NCI-H2081 treated with DMSO at 0.1 percent for 48 hours (cell line): Measurements from ENCODE around the gene PTPRE.

Experiments
- DNase-seq: peaks from one replicate; lab custom pipeline; 2025; lab: John Stamatoyannopoulos, UW

PTPRE gene

DNA sequence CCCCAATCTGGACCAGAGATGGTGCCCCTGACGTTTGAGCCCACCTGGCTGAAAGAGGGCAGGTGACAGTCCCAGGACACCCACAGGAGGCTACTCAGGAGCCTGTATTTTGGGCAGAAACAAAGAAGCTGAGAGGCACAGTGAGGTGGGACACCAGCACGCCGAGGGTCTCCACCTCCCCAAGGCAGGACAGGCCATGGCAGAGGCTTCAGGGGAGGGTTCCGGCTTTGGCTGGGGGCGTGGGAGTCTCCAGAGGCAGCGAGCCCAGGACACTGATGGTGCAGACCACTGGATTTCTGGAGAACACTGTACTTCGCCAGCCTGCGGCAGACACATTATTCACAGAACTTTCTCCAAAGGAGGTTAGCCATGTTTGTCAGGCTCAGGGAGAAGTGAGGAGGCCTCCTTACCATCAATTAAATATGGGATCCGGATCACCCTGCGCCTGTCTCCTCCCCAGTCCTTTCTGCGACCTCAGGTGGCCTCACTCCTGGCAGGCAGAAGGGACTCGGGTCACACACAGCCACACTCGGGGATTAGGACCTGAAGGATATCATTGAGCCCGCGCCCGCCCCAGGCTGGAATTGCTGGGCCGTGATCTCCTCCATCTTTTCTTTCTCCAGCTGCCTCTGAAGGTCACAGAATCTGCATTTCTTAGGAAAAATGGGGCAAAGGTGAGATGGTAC lies 121.1 kb downstream of the PTPRE start:
- DNase-seq, result no peak

GRCh38 chr10:128028508-128029289 lies 121.8 kb downstream of the PTPRE start:
- no peak for DNase-seq

GRCh38 chr10:128029290-128029651 lies 122.4 kb downstream of the PTPRE start:
- no peak for DNase-seq

DNA sequence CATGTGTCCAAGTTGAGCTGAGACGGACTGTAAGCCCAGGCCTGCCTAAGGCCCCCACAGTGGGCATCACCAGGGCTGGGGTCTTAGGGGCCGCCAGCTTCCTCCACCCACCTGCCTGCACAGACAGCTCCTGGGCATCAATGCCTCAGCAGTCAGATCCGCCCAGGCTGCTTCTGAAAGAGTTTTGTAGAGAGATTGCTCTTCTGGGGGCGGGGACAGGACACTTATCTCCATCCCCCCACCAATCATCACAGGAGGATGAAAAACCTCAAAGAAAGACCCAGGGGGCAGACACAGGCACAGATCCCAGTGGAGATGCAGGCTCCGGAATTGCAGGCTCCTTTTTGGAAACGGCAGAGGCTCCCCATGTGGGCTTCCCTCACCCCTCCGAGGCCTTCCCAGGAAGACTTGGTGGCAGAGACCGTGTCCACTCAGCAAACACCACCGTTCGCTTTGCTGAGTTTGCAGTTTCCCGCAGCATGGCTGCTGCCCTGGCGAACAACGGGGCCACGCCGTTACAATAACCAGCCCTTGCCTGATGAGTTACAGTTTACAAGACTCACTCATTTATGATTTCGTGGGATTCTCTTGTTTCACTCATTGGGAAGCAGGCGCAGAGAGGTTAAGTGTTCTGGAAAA lies 122.9 kb downstream of the PTPRE start:
- no peak for DNase-seq

DNA sequence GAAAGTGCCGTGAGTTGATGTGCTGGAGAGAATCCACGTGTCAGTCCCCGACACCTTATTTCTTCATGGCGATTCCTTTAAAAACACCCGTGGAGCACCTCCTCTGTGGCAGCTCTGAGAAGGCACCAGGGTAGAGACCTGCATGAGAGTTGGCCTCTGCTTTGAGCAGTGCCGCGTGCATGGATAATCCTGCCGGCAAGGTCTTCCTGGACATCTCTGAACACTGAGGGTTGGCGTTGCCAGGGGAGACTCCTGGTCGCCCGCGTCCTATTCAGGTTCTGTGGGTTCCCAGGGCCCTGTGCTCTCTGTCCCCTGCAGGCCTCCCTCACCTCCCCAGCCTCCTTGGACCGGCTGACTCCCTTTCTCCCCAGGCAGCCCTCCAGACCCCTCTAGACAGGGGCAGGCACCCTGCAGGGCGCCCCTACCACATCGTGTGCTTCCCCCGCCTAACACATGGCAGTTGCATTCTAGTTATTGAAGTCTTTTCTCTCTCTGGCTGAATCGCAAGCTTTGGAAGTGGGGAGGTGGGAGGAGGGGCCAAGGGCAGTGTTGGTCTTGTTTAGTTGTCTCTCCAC lies 123.7 kb downstream of the PTPRE start:
- DNase-seq, result no peak

GRCh38 chr10:128031216-128031615 lies 124.3 kb downstream of the PTPRE start:
- no peak for DNase-seq

GRCh38 chr10:128032466-128032865 lies 125.6 kb downstream of the PTPRE start:
- no peak for DNase-seq

- DNase-seq, result no peak
These were observed 128.7 kb downstream of the PTPRE start for GRCh38 chr10:128035557-128035973.

DNA sequence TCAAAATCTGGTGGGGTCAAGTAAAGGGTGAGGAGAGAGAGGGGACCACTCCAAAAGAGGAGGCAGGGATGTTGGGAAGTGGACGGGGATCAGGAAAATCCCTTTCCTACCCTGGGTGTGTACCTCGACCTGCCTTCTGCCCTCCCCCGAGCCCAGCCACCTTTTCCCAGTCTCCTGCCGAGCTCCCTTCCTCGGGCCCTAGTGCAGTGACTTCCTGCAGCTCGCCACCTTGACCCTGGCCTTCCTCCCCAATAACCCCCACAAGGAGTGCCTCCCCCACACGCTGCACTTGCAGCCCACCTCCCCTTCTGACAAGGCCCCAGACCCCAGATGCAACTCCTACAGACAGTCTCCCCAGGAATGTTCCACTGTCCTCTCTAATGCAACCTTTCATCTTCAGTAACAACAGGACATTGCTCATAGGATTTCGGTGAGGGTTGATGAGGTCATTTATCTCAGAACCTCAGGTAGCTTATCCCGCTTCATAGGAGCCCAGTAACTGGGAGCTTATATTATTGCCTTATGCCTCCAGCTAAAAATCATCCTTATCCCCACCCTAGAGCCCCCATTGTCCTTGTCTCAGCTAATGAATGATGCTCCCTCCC lies 129.2 kb downstream of the PTPRE start:
- no peak for DNase-seq

- no peak for DNase-seq
These were observed 130.0 kb downstream of the PTPRE start for GRCh38 chr10:128036746-128037543.

- no peak for DNase-seq
These were observed 133.2 kb downstream of the PTPRE start for GRCh38 chr10:128040096-128040495.

DNA sequence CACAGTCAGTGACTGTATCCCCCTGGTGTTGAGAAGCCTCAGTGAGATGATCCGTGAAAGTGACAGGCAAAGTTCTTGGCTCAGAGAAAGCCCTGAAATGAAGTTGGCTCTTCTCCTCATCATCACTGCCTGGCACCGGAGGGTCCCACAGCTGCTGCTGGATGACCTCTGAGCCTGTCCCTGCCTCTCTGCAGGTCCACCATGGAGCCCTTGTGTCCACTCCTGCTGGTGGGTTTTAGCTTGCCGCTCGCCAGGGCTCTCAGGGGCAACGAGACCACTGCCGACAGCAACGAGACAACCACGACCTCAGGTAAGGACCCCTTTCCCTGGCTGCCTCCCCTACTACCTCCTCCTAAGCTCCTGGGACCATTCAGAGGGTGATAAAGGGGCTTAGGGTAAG lies 133.8 kb downstream of the PTPRE start:
- no peak for DNase-seq

GRCh38 chr10:128042131-128042610 lies 135.3 kb downstream of the PTPRE start:
- DNase-seq, result no peak

- no peak for DNase-seq
These were observed 136.5 kb downstream of the PTPRE start for GRCh38 chr10:128043259-128044045.

DNA sequence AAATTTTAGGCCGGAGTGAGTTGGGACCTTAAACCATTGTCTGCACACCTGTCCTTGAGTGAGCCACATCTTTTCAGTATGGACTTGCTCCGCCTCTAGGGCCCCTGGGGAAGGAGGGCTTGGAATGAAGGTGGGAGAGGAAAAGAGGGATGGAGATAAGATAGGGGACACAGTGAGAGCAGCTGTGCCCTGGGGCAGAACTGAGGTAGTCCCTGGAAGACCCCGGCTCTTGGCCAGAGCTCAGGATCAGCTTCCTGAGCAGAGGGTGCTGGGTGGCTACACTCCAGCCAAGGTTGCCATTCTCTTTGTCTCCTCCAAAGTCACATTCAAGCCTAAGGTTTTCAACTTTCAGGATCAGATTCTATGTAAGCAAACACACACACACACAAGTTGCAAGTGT lies 137.3 kb downstream of the PTPRE start:
- no peak for DNase-seq

DNA sequence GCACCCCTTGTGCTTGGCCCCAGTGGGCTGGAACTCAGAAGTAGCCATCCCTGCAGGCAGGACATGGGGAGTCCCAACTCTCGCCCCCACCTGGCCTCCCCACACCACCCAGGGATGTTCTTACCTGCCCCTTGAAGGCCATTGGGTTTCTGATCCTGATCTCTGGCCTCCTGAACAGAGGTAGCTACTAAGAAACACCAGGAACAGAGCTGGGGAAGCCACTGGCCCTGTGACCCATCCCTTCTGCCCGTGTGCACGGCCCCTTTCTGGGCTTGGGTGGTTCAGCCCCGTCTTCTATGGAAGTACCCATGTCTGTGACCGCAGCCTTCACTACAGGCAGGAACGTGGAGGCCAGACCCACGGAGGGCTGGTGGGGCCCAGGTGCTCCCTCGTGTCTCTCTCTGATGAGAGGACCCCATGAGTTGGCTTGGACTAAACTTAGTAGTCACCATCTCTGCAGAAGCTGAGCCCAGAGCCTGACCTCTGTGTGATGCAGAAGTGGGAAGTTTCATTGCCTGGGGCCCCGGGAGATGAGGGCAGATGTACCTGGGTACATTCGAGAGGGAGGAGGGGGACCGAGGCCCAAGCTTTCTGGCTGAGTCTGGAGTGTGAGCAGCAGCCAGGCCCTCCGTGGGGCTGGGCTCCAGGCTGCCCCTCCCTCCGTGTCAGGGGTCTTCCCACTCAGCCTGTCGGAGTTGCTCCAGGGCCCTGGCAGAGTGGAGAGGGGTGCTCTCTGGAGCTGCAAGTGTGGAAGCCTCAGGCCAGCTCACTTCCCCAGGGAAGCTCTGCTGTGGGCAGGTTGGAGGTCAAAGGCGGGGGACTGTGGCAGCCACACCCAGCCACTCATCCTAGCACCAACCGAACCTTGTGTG lies 138.3 kb downstream of the PTPRE start:
- DNase-seq, result no peak

DNA sequence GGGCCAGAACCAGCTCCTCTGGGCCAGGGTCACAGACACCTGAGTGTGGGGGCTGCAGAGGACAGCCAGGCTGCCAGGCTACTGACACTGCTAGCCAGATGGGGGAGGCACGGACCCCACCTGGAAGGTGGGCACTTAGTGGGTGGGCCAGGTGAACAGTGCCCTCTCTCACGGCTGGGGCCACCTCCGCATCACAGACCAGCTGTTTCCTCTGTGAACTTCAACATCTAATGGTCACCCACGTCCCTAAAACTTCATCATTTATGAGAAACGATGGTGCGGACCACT lies 138.9 kb downstream of the PTPRE start:
- DNase-seq, result no peak

GRCh38 chr10:128046156-128046952 lies 139.5 kb downstream of the PTPRE start:
- no peak for DNase-seq

GRCh38 chr10:128046953-128047290 lies 140.0 kb downstream of the PTPRE start:
- no peak for DNase-seq
